Esophagus squamous epithelium (tissue), 4 donors: Measurements from ENCODE around the gene TNP2.

ENCODE experiments used
- POLR2A ChIP-seq, 4 donors: fragments of 450-650 bp; IDR thresholded peaks; one replicate each; pipeline ENCODE4 v1.6.1; 2017; ENCODE audit warnings: antibody characterized with exemption in 4 of 4, mild to moderate bottlenecking in 4 of 4, moderate library complexity in 3 of 4
- TF ChIP-seq, protein P1 (sequence below), 6 experiments: fragments of 450-650 bp in 4 of 6; fragments of 200-600 bp in 2 of 6; sonication (generic) in 2 of 6; IDR thresholded peaks; one replicate each; pipeline ENCODE4 v1.5.1; 2016 to 2019; ENCODE audit warnings: antibody characterized with exemption in 6 of 6, mild to moderate bottlenecking in 4 of 6, moderate library complexity in 4 of 6

DNA sequence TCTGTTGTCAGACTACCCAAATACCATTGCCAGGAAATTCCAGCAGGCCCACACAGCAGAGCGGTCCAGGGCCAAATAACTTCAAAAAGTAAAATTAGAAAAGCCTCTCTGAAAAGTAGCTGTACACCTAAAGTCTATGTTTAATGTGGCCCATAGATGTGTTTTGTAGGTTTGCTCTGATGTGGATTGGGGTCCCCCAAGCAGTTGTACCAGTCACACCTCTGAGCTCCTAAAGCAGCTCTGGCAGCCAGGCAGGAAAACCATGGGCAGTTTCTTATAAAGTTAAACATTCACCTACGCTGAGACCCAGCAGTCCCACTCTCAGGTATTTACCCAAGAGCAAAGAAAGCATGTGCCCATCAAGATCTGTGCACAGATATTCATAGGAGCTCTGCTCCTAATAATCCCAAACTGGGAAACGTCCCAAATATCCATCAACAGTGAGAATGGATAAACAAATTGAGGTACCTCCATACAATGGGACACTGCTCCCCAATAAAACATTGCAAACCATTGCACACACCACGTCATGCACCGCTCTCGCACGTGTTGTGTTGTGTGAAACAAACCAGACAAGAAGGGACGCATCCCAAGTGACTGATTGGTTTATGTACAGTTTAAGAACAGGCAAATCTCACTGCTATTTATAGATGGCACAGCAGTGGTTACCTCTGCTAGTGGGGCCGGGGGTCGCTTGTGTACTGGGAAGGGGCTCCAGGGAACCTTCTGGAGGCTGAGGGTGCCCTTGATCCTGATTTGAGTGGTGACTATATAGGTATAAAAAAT is 27.8 kb upstream of the TNP2 start:
- TF ChIP-seq, protein P1, sequence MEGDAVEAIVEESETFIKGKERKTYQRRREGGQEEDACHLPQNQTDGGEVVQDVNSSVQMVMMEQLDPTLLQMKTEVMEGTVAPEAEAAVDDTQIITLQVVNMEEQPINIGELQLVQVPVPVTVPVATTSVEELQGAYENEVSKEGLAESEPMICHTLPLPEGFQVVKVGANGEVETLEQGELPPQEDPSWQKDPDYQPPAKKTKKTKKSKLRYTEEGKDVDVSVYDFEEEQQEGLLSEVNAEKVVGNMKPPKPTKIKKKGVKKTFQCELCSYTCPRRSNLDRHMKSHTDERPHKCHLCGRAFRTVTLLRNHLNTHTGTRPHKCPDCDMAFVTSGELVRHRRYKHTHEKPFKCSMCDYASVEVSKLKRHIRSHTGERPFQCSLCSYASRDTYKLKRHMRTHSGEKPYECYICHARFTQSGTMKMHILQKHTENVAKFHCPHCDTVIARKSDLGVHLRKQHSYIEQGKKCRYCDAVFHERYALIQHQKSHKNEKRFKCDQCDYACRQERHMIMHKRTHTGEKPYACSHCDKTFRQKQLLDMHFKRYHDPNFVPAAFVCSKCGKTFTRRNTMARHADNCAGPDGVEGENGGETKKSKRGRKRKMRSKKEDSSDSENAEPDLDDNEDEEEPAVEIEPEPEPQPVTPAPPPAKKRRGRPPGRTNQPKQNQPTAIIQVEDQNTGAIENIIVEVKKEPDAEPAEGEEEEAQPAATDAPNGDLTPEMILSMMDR (IDR thresholded peaks at IDR 0.05) = no peak
- no peak for TF ChIP-seq POLR2A (IDR thresholded peaks at IDR 0.05)
